ENCODE data around the gene EXD3.
"Not testable (repeated sequence)": the region's sequence is repeated elsewhere in the genome, so short reads cannot be mapped to it uniquely, and the experiment has no call there.

The EXD3 gene

GRCh38 chr9:137379761-137380161 is 43.2 kb downstream of the EXD3 start:
- DNase-seq (ENCODE audit: low read depth in 3 of 3), result no peak

GRCh38 chr9:137378688-137379410 is 44.1 kb downstream of the EXD3 start:
- not testable (repeated sequence) for DNase-seq (ENCODE audit: low read depth in 3 of 3)

- DNase-seq (ENCODE audit: low read depth in 3 of 3), result no peak
These were observed 46.6 kb downstream of the EXD3 start for GRCh38 chr9:137376386-137376785.

- DNase-seq (ENCODE audit: low read depth in 3 of 3), result no peak
These were observed 47.5 kb downstream of the EXD3 start for GRCh38 chr9:137375321-137376058.

- DNase-seq (ENCODE audit: low read depth in 3 of 3), result no peak
These were observed 48.7 kb downstream of the EXD3 start for GRCh38 chr9:137374131-137374845.

GRCh38 chr9:137373611-137373980 is 49.4 kb downstream of the EXD3 start:
- DNase-seq (ENCODE audit: low read depth in 3 of 3), result no peak

DNA sequence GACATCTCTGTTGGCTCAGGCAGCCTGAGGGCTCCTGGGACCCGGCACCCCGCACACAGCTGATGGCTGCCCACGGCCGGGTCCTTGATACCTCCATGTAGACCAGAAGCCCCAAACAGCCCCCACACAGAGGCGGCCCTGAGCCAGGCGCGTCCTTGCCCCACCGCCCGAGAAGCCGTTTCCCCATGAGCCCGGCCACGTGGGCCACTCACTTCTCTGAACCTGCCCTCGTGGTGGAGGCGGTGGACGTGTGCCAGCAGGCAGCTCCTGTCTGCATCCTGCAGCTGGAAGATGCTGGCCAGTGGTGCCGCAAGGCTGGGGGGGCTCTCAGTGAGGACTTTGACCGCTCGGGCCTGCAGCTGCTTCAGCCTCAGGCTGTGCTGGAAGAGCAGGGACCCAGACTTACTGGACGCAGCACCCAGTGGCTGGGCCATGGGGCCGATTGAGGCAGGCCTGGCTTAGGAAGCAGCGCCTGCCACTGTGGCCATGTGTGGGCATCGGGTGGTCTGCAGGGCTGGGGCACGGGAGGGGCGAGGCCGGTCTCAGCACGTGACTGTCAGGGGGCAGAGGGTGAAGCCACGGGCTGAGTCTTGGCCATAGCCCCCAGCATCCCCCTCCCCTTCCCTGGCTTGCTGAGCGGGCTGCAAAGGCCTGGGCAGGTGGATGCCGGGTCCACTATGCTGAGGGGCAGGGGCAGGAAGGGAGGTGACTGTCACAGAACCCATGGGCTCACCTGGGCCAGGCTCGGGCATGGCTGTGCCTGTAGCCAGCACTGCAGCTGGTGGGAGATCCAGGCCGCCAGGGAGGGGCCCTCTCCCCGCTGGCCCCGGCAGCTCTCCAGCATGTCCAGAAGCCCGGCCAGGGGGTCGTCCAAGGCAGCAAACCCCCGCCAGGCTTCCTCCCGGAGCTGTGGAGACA is 50.0 kb downstream of the EXD3 start:
- no peak for DNase-seq (ENCODE audit: low read depth in 3 of 3)

GRCh38 chr9:137371946-137372651 is 50.9 kb downstream of the EXD3 start:
- DNase-seq (ENCODE audit: low read depth in 3 of 3), result no peak

GRCh38 chr9:137371521-137371941 is 51.4 kb downstream of the EXD3 start:
- DNase-seq (ENCODE audit: low read depth in 3 of 3), result no peak

GRCh38 chr9:137370865-137371520 is 52.0 kb downstream of the EXD3 start:
- no peak for DNase-seq (ENCODE audit: low read depth in 3 of 3)

- no peak for DNase-seq (ENCODE audit: low read depth in 3 of 3)
These were observed 52.8 kb downstream of the EXD3 start for GRCh38 chr9:137369911-137370764.

DNA sequence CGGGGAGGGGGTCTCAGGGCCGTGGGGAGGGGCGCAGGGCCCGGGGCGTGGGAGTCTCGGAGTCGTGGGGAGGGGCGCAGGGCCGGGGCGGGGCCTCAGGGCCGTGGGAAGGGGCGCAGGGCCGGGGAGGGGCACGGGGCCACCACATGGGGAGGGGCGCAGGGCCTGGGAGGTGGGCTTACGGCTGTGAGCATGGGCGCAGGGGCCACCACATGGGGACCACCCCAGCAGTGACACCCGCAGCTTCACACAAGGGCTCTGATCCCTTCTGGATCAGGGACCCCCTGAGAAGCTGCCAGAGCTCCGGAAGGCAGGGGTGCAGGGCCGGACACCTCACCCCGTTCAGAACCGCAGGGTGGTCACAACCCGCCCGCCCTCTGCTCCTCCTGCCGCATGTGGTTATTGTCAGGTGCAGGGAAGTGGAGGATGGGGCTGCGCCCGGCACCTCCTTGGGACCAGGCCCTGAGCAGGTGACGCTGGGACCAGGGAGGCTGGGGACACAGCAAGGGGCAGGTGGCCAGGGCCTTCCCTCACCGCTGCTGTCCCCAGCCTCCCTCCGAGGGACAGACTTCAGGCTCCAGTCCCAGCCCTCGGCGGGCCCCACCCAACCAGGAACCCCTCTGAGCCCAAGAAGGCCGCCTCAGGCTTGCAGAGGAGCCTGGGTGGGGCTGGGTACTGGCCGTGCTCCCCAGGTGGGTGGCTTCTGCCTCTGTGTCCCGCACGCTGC is 53.7 kb downstream of the EXD3 start:
- no peak for DNase-seq (ENCODE audit: low read depth in 3 of 3)

GRCh38 chr9:137368431-137369035 is 54.4 kb downstream of the EXD3 start:
- DNase-seq (ENCODE audit: low read depth in 3 of 3), result no peak

- DNase-seq (ENCODE audit: low read depth in 3 of 3), result no peak
These were observed 55.2 kb downstream of the EXD3 start for GRCh38 chr9:137367506-137368430.

- DNase-seq (ENCODE audit: low read depth in 3 of 3), result no peak
These were observed 56.0 kb downstream of the EXD3 start for GRCh38 chr9:137366891-137367381.

GRCh38 chr9:137366445-137366810 is 56.5 kb downstream of the EXD3 start:
- DNase-seq (ENCODE audit: low read depth in 3 of 3), result no peak
